Mucosa of rectum (tissue), 2 donors: ENCODE measurements around the gene NFIB.

Source experiments
- H3K27ac ChIP-seq, 2 donors: one replicate each; pipeline ENCODE4 v1.7.0; 2013; ENCODE audit warnings: inconsistent platforms in 2 of 2, low read depth in 2 of 2, low read length in 2 of 2
- H3K27me3 ChIP-seq, 2 donors: one replicate each; pipeline ENCODE4 v1.7.0; 2013; ENCODE audit warnings: low read length in 2 of 2; ENCODE audit not compliant: control insufficient read depth in 2 of 2, insufficient read depth in 2 of 2
- H3K36me3 ChIP-seq, 2 donors: one replicate each; pipeline ENCODE4 v1.7.0; 2013; ENCODE audit warnings: low read length in 2 of 2; ENCODE audit not compliant: control insufficient read depth in 2 of 2, insufficient read depth in 2 of 2
- H3K4me1 ChIP-seq, 2 donors: one replicate each; pipeline ENCODE4 v1.7.0; 2013; ENCODE audit warnings: low read length in 2 of 2, mild to moderate bottlenecking in 1 of 2; ENCODE audit not compliant: control insufficient read depth in 2 of 2, insufficient read depth in 2 of 2
- H3K4me3 ChIP-seq, 2 donors: one replicate each; pipeline ENCODE4 v1.7.0; 2013; ENCODE audit warnings: low read length in 2 of 2
- H3K9ac ChIP-seq, 2 donors: one replicate each; pipeline ENCODE4 v1.7.0; 2013; ENCODE audit warnings: low read length in 2 of 2, low read depth in 1 of 2, mild to moderate bottlenecking in 1 of 2
- H3K9me3 ChIP-seq, 2 donors: one replicate each; pipeline ENCODE4 v1.7.0; 2013; ENCODE audit warnings: low read length in 2 of 2; ENCODE audit not compliant: control insufficient read depth in 2 of 2
- donor health status: healthy.
- donor health status: Normal muscosa, but diverticular disease.

Gene NFIB

GRCh38 chr9:14298601-14299022 lies 15.3 kb downstream of the NFIB start:
- H3K9me3 ChIP-seq = no peaks in the 10 kb centered on the region
- no peaks in the 10 kb centered on the region for H3K27me3 ChIP-seq
- no peak overlapping the region for H3K4me3 ChIP-seq
- no peak overlapping the region for H3K27ac ChIP-seq
- H3K9ac ChIP-seq = no peak overlapping the region
- no peaks in the 10 kb centered on the region for H3K4me1 ChIP-seq
- no peaks in the 10 kb centered on the region for H3K36me3 ChIP-seq

DNA sequence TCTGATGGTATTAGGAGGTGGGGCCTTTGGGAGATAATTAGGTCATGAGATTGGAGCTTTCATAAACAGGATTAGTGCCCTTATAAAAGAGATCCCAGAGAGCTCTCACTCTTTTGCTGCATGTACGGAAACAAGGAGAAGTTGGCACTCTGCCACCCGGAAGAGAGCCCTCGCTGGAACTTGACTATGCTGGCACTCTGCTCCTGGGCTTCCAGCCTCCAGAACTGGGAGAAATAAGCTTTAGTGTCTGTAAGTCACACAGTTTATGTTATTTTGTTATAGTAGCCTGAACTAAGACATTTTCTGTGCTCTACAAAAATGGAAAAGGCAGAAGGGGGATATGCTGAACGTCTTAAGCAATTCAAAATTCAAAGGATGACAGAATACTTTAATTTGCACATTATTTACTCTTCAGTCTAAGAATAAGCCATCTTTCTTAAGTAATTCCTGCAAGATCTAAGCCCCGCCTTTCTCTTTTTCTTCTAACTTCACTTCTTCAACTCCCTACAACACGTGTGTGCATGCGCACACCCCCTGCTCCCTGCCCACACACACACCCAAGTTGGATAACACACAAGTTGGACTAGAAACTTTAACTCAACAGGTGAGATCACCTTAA lies 17.3 kb downstream of the NFIB start:
- Histone ChIP-seq H3K36me3 (no peaks in the 10 kb centered on the region), H3K9ac (no peak overlapping the region), H3K4me3 (no peak overlapping the region), H3K9me3 (no peaks in the 10 kb centered on the region), H3K27ac (no peak overlapping the region), H3K4me1 (no peaks in the 10 kb centered on the region), H3K27me3 (no peaks in the 10 kb centered on the region)

GRCh38 chr9:14294659-14295058 lies 19.3 kb downstream of the NFIB start:
- Histone ChIP-seq H3K27me3 (no peaks in the 10 kb centered on the region), H3K4me1 (no peaks in the 10 kb centered on the region), H3K9me3 (no peaks in the 10 kb centered on the region), H3K9ac (no peak overlapping the region), H3K36me3 (no peaks in the 10 kb centered on the region), H3K4me3 (no peak overlapping the region), H3K27ac (no peak overlapping the region)

DNA sequence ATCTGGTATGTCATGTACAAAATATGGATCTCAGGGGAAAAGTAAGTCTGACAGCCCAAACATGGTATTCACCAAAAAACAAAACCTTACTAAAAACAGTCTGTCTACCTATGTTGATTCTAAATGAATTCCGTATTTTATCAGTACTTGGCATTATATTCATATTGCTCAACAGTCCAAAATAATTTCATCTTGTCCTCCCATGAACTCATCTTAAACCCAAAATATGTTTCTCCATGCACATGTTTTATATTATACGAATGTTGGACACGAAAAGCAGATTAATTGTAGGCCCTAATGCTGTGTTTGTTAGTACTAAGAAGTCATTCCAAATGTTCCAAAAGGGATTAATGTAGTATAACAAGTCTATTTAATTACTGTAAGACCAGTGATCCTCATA lies 20.1 kb downstream of the NFIB start:
- Histone ChIP-seq H3K27ac (no peak overlapping the region), H3K27me3 (no peaks in the 10 kb centered on the region), H3K4me3 (no peak overlapping the region), H3K4me1 (no peaks in the 10 kb centered on the region), H3K9me3 (no peaks in the 10 kb centered on the region), H3K36me3 (no peaks in the 10 kb centered on the region), H3K9ac (no peak overlapping the region)

DNA sequence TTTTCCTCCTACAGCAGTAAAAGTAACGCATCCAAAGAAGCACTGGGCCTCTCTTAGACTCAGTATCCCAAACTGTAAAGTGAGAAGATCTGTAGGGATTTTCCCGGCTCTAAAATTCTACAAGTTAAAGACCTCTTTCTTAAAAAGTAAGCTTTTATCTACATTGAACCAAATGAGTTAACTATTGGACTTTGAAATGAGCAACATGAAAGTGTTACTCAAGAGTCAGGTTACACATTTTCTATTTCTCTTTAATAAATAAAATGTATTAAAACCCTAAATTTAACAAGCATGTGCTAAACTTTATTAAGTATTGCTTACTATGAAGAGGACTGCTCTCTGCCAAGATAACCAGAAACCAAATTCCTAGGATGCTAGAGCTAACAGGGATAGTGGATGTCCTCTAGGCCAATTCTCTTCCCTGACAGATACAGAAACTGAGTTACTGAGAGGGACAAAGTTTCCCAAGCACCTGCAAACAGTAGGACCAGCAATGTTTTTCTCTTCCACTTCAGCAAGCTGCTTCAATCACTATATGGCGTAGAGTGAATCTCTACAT lies 21.7 kb downstream of the NFIB start:
- Histone ChIP-seq H3K9me3 (no peaks in the 10 kb centered on the region), H3K27ac (no peak overlapping the region), H3K27me3 (no peaks in the 10 kb centered on the region), H3K4me1 (no peaks in the 10 kb centered on the region), H3K9ac (no peak overlapping the region), H3K4me3 (no peak overlapping the region), H3K36me3 (no peaks in the 10 kb centered on the region)

DNA sequence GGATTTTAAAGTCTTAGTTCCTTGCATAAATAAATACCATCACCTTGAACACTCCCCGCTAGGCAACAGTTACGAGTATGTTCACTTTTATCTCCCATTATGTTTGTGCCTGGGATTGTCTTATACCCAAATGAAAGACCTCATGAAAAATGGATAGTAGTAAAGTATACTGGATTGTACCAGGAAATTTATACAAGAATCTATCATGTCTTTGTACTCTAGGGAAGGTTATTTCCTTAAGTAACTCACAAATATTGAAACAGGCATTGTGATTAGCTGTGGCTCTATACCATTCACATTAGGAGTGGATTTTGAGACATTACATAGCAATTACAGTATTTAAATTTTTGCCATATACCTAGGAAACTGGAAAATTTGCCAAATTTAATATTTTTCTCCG lies 24.0 kb downstream of the NFIB start:
- H3K27ac ChIP-seq = no peak overlapping the region
- no peak overlapping the region for H3K4me3 ChIP-seq
- no peaks in the 10 kb centered on the region for H3K4me1 ChIP-seq
- H3K9me3 ChIP-seq = no peaks in the 10 kb centered on the region
- no peak overlapping the region for H3K9ac ChIP-seq
- H3K27me3 ChIP-seq = no peaks in the 10 kb centered on the region
- H3K36me3 ChIP-seq = no peaks in the 10 kb centered on the region

DNA sequence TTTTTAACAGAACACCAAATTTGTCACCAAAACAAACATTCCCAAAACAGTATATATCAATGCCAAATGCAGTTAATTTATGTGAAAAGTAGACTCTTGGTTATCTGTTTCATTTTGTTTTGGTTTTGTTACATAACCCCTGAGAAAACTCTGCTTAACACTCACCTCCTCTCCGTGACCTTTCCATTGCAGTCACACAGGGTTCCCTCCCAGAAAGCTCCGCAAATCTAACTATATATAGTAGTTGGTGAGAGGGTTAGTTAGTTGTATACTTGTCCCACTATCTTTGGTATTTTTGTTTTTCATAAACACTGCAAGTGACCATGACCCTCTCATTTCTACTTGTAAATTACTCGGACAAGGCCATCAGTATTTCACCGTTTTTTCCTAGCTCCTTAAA lies 25.5 kb downstream of the NFIB start:
- no peak overlapping the region for H3K27ac ChIP-seq

GRCh38 chr9:14286121-14286520 lies 27.8 kb downstream of the NFIB start:
- Histone ChIP-seq H3K4me3 (no peak overlapping the region), H3K36me3 (no peaks in the 10 kb centered on the region), H3K27me3 (no peaks in the 10 kb centered on the region), H3K4me1 (peaks cover 0 to 4% of the 10 kb centered on the region in 2 donors), H3K27ac (no peak overlapping the region), H3K9ac (no peak overlapping the region), H3K9me3 (no peaks in the 10 kb centered on the region)

More for the DNA sequence above, 25.5 kb downstream of the NFIB start:
- Histone ChIP-seq H3K9ac (no peak overlapping the region), H3K4me3 (no peak overlapping the region), H3K36me3 (no peaks in the 10 kb centered on the region), H3K4me1 (no peaks in the 10 kb centered on the region), H3K9me3 (no peaks in the 10 kb centered on the region), H3K27me3 (no peaks in the 10 kb centered on the region)

GRCh38 chr9:14283276-14283675 lies 30.7 kb downstream of the NFIB start:
- peaks cover 0 to 4% of the 10 kb centered on the region in 2 donors for H3K4me1 ChIP-seq
- no peak overlapping the region for H3K9ac ChIP-seq
- no peaks in the 10 kb centered on the region for H3K9me3 ChIP-seq
- H3K27ac ChIP-seq = no peak overlapping the region
- no peaks in the 10 kb centered on the region for H3K27me3 ChIP-seq
- H3K4me3 ChIP-seq = no peak overlapping the region
- H3K36me3 ChIP-seq = no peaks in the 10 kb centered on the region

GRCh38 chr9:14281876-14282275 lies 32.1 kb downstream of the NFIB start:
- Histone ChIP-seq H3K36me3 (no peaks in the 10 kb centered on the region), H3K27ac (no peak overlapping the region), H3K4me3 (no peak overlapping the region), H3K4me1 (peaks cover 0 to 4% of the 10 kb centered on the region in 2 donors), H3K27me3 (no peaks in the 10 kb centered on the region), H3K9me3 (no peaks in the 10 kb centered on the region), H3K9ac (no peak overlapping the region)
